OCI-LY1 (cell line): ENCODE data around the gene ZNF79.

Experiments
- H2AFZ ChIP-seq: fragments of 200-600 bp; sonication (generic), shearing (Covaris generic); 2 replicates; pipeline ENCODE4 v1.6.0; 2014; ENCODE audit warnings: antibody characterized with exemption, mild to moderate bottlenecking, low read length
- H3F3A ChIP-seq: fragments of 200-600 bp; sonication (generic), shearing (Covaris generic); 2 replicates; pipeline ENCODE4 v1.6.0; 2014; ENCODE audit warnings: mild to moderate bottlenecking, antibody characterized with exemption, low read length, moderate library complexity; ENCODE audit not compliant: insufficient read depth
- H3K27ac ChIP-seq: fragments of 200-600 bp; sonication (generic); 2 replicates; pipeline ENCODE4 v1.5.1; 2014; ENCODE audit warnings: low read length, mixed run types, mild to moderate bottlenecking, low read depth; ENCODE audit not compliant: poor library complexity, severe bottlenecking
- H3K27me3 ChIP-seq: fragments of 200-600 bp; sonication (generic); 2 replicates; pipeline ENCODE4 v1.6.0; 2014; ENCODE audit warnings: antibody characterized with exemption, mild to moderate bottlenecking, low read length, moderate library complexity; ENCODE audit not compliant: insufficient read depth
- H3K36me3 ChIP-seq: fragments of 200-600 bp; sonication (generic); 2 replicates; pipeline ENCODE4 v1.6.1; 2014; ENCODE audit warnings: mild to moderate bottlenecking, antibody characterized with exemption, low read length, moderate library complexity, mixed read lengths; ENCODE audit not compliant: insufficient read depth
- H3K4me1 ChIP-seq: fragments of 200-600 bp; sonication (generic); 2 replicates; pipeline ENCODE4 v1.5.1; 2014; ENCODE audit warnings: mild to moderate bottlenecking, low read length, moderate library complexity; ENCODE audit not compliant: insufficient read depth, severe bottlenecking
- H3K4me2 ChIP-seq: fragments of 200-600 bp; sonication (generic), shearing (Covaris generic); 2 replicates; pipeline ENCODE4 v1.6.1; 2014; ENCODE audit warnings: low read length
- H3K4me3 ChIP-seq: fragments of 200-600 bp; sonication (generic); 2 replicates; pipeline ENCODE4 v1.5.1; 2014; ENCODE audit warnings: low read length, low read depth, mild to moderate bottlenecking, mixed read lengths; ENCODE audit not compliant: poor library complexity, severe bottlenecking
- H3K79me2 ChIP-seq: fragments of 200-600 bp; shearing (Covaris generic); 2 replicates; pipeline ENCODE4 v1.6.1; 2016; ENCODE audit warnings: mixed run types, low read length, mixed read lengths; ENCODE audit not compliant: insufficient read depth
- H3K9ac ChIP-seq: fragments of 200-600 bp; sonication (generic), shearing (Covaris generic); 2 replicates; pipeline ENCODE4 v1.6.1; 2014; ENCODE audit warnings: mild to moderate bottlenecking, low read length, mixed read lengths
- H3K9me2 ChIP-seq: fragments of 200-600 bp; sonication (generic), shearing (Covaris generic); 2 replicates; pipeline ENCODE4 v1.6.1; 2014; ENCODE audit warnings: low read depth, mild to moderate bottlenecking, low read length, mixed read lengths
- H3K9me3 ChIP-seq: fragments of 200-600 bp; shearing (Covaris generic); 2 replicates; pipeline ENCODE4 v1.6.1; 2014; ENCODE audit warnings: low read length, mixed read lengths
- H4K20me1 ChIP-seq: fragments of 200-600 bp; sonication (generic), shearing (Covaris generic); 2 replicates; pipeline ENCODE4 v1.6.0; 2016; ENCODE audit warnings: mild to moderate bottlenecking, low read length; ENCODE audit not compliant: insufficient read depth
- EZH2 ChIP-seq: fragments of 200-600 bp; sonication (generic), shearing (Covaris generic); IDR thresholded peaks from 2 replicates; pipeline ENCODE4 v1.8.0; 2017; ENCODE audit warnings: borderline replicate concordance, mixed run types, mild to moderate bottlenecking, antibody characterized with exemption, low read length, moderate library complexity, mixed read lengths
- TF ChIP-seq, protein P1 (sequence below): fragments of 200-600 bp; sonication (generic), shearing (Covaris generic); IDR thresholded peaks from 2 replicates; pipeline ENCODE4 v1.5.1; 2017; ENCODE audit warnings: mild to moderate bottlenecking, antibody characterized with exemption, low read length, moderate library complexity, mixed read lengths

ZNF79 gene

DNA sequence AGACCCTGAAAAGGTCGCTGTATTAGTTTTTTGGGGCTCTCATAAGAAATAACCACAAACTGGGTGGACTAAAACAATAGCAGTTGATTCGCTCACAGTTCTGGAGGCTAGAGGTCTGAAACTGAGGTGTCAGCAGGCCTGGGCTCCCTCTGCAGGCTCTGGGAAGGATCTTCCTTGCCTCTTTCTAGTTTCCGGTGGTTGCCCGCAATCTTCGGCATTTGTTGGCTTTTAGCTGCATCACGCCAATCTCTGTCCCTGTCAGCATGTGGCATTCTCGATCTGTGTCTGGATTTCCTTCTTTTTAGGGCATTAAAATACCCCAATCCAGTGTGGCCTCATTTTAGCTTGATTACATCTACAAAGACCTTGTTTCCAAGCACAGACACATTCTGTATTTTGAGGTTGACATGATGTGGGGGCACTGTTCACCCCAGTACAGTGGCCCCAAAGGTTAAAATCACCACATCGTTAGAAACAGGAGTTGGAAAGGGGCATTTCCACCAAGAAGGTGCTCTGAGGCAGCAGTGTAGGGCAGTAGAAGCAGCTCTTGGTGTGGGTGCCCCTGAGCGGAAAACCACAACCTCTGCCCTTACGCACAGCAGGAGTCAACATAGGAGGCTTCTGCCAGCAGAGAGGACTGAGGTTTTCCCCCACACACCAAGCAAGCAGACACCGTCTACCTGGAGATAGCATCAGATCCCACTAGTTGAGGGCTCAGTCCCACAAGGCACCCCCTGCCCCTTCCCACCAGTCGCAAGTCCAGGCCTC lies 13.5 kb downstream of the ZNF79 start:
- no peak overlapping the region for H2AFZ ChIP-seq
- H3F3A ChIP-seq = no peaks in the 10 kb centered on the region
- H3K9me3 ChIP-seq = 0 out of 2 replicates have a peak, but pooled peaks cover 3% of the 10 kb centered on the region
- no peak overlapping the region for H3K4me2 ChIP-seq
- no peaks in the 10 kb centered on the region for H3K4me1 ChIP-seq
- no peaks in the 10 kb centered on the region for H3K9me2 ChIP-seq
- TF ChIP-seq, protein P1, sequence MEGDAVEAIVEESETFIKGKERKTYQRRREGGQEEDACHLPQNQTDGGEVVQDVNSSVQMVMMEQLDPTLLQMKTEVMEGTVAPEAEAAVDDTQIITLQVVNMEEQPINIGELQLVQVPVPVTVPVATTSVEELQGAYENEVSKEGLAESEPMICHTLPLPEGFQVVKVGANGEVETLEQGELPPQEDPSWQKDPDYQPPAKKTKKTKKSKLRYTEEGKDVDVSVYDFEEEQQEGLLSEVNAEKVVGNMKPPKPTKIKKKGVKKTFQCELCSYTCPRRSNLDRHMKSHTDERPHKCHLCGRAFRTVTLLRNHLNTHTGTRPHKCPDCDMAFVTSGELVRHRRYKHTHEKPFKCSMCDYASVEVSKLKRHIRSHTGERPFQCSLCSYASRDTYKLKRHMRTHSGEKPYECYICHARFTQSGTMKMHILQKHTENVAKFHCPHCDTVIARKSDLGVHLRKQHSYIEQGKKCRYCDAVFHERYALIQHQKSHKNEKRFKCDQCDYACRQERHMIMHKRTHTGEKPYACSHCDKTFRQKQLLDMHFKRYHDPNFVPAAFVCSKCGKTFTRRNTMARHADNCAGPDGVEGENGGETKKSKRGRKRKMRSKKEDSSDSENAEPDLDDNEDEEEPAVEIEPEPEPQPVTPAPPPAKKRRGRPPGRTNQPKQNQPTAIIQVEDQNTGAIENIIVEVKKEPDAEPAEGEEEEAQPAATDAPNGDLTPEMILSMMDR = no peak
- no peak for TF ChIP-seq EZH2
- H3K4me3 ChIP-seq = no peak overlapping the region
- no peak overlapping the region for H3K27ac ChIP-seq
- H3K27me3 ChIP-seq = no peaks in the 10 kb centered on the region
- H3K9ac ChIP-seq = no peak overlapping the region
- peaks cover 95% of the 10 kb centered on the region for H3K36me3 ChIP-seq
- H3K79me2 ChIP-seq = no peaks in the 10 kb centered on the region
- H4K20me1 ChIP-seq = no peaks in the 10 kb centered on the region

DNA sequence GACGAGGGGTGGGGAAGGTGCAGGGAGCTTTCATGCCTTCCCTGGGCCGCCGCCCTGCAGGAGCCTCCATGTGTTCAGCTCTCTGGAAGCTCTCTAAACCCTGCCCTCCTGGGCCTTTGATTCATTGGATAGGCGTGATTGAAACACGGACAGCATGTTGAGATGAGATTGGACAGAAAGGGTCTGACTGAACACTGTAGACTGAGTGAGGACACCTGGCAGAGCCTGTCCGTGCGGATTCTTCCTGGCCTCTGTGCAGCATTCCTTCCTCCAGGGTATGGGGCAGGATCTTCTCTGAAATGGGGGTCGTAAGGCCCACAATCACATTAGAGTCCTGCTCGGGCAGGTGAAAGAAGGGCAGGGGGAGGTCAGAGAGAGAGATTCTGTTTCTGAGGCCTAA lies 14.2 kb downstream of the ZNF79 start:
- no peaks in the 10 kb centered on the region for H3K4me1 ChIP-seq
- no peaks in the 10 kb centered on the region for H4K20me1 ChIP-seq
- TF ChIP-seq, protein P1 = no peak
- TF ChIP-seq EZH2 = no peak
- no peaks in the 10 kb centered on the region for H3K79me2 ChIP-seq
- H3K9ac ChIP-seq = no peak overlapping the region
- H3K9me2 ChIP-seq = no peaks in the 10 kb centered on the region
- no peak overlapping the region for H3K4me2 ChIP-seq
- peaks cover 95% of the 10 kb centered on the region for H3K36me3 ChIP-seq
- no peak overlapping the region for H2AFZ ChIP-seq
- H3F3A ChIP-seq = no peaks in the 10 kb centered on the region
- no peak overlapping the region for H3K4me3 ChIP-seq
- 0 out of 2 replicates have a peak, but pooled peaks cover 3% of the 10 kb centered on the region for H3K9me3 ChIP-seq
- no peak overlapping the region for H3K27ac ChIP-seq
- no peaks in the 10 kb centered on the region for H3K27me3 ChIP-seq

GRCh38 chr9:127444283-127444920 lies 20.2 kb downstream of the ZNF79 start:
- no peak overlapping the region for H3K4me2 ChIP-seq
- no peaks in the 10 kb centered on the region for H3K9me2 ChIP-seq
- H3K9me3 ChIP-seq = peaks cover 35% of the 10 kb centered on the region
- H3K27ac ChIP-seq = no peak overlapping the region
- H3K79me2 ChIP-seq = no peaks in the 10 kb centered on the region
- no peaks in the 10 kb centered on the region for H4K20me1 ChIP-seq
- no peak overlapping the region for H2AFZ ChIP-seq
- peaks cover 23% of the 10 kb centered on the region for H3F3A ChIP-seq
- no peak overlapping the region for H3K4me3 ChIP-seq
- peaks cover 96% of the 10 kb centered on the region for H3K36me3 ChIP-seq
- no peak for TF ChIP-seq EZH2
- TF ChIP-seq, protein P1 = no peak
- no peaks in the 10 kb centered on the region for H3K27me3 ChIP-seq
- H3K4me1 ChIP-seq = peaks cover 5% of the 10 kb centered on the region
- H3K9ac ChIP-seq = no peak overlapping the region
